Adipocyte (in vitro differentiated cells): ENCODE measurements around the gene ITGA1.
"Not testable (repeated sequence)": the region's sequence is repeated elsewhere in the genome, so short reads cannot be mapped to it uniquely, and the experiment has no call there.

Source experiments
- DNase-seq: peaks from one replicate; pipeline ENCODE4 v3.0.0-alpha.2; 2015; ENCODE audit warnings: low read depth
- H3K27me3 ChIP-seq: replicated peaks from 2 replicates; pipeline ENCODE4 v1.7.0; 2013; ENCODE audit warnings: mild to moderate bottlenecking, low read length, moderate library complexity; ENCODE audit not compliant: control insufficient read depth, insufficient read depth
- H3K36me3 ChIP-seq: 2 replicates; pipeline ENCODE4 v1.7.0; 2013; ENCODE audit warnings: low read length, mild to moderate bottlenecking, moderate library complexity; ENCODE audit not compliant: control insufficient read depth, insufficient read depth, severe bottlenecking
- H3K4me1 ChIP-seq: 2 replicates; pipeline ENCODE4 v1.7.0; 2013; ENCODE audit warnings: mild to moderate bottlenecking, low read length, moderate library complexity; ENCODE audit not compliant: control insufficient read depth, insufficient read depth
- H3K4me3 ChIP-seq: 2 replicates; pipeline ENCODE4 v1.7.0; 2013; ENCODE audit warnings: mild to moderate bottlenecking, low read length, moderate library complexity
- H3K9ac ChIP-seq: 2 replicates; pipeline ENCODE4 v1.7.0; 2013; ENCODE audit warnings: mild to moderate bottlenecking, low read length, moderate library complexity
- H3K9me3 ChIP-seq: 2 replicates; pipeline ENCODE4 v1.7.0; 2013; ENCODE audit warnings: mild to moderate bottlenecking, low read length, moderate library complexity; ENCODE audit not compliant: control insufficient read depth

Gene ITGA1

GRCh38 chr5:52964138-52964537 is 176.4 kb downstream of the ITGA1 start:
- no peak overlapping the region for H3K9ac ChIP-seq
- H3K4me1 ChIP-seq, result no peaks in the 10 kb centered on the region
- DNase-seq, result no peak

GRCh38 chr5:52976157-52976556 is 188.4 kb downstream of the ITGA1 start:
- H3K36me3 ChIP-seq, H3K4me1 ChIP-seq, H3K9me3 ChIP-seq, H3K27me3 ChIP-seq, H3K4me3 ChIP-seq, H3K9ac ChIP-seq, DNase-seq: not testable (repeated sequence)

More at GRCh38 chr5:52964138-52964537, 176.4 kb downstream of the ITGA1 start:
- Histone ChIP-seq H3K27me3 (no peaks in the 10 kb centered on the region), H3K9me3 (peaks cover 11% of the 10 kb centered on the region), H3K36me3 (no peaks in the 10 kb centered on the region), H3K4me3 (no peak overlapping the region)

GRCh38 chr5:52977264-52977897 is 189.7 kb downstream of the ITGA1 start:
- no peaks in the 10 kb centered on the region for H3K4me1 ChIP-seq
- no peak overlapping the region for H3K9ac ChIP-seq
- H3K9me3 ChIP-seq, result peaks cover 3% of the 10 kb centered on the region
- DNase-seq, result no peak
- no peak overlapping the region for H3K4me3 ChIP-seq
- H3K27me3 ChIP-seq, result no peaks in the 10 kb centered on the region
- no peaks in the 10 kb centered on the region for H3K36me3 ChIP-seq

- H3K4me1 ChIP-seq, result peaks cover 13% of the 10 kb centered on the region
- no peak overlapping the region for H3K4me3 ChIP-seq
- no peak for DNase-seq
- peaks cover 3% of the 10 kb centered on the region for H3K9me3 ChIP-seq
- no peaks in the 10 kb centered on the region for H3K36me3 ChIP-seq
- no peak overlapping the region for H3K9ac ChIP-seq
- no peaks in the 10 kb centered on the region for H3K27me3 ChIP-seq
Measured at GRCh38 chr5:52981507-52981906, 193.8 kb downstream of the ITGA1 start.

GRCh38 chr5:52983731-52984636 is 196.3 kb downstream of the ITGA1 start:
- H3K27me3 ChIP-seq, result no peaks in the 10 kb centered on the region
- H3K9ac ChIP-seq, result no peak overlapping the region

GRCh38 chr5:52985306-52985705 is 197.6 kb downstream of the ITGA1 start:
- DNase-seq, result no peak
- H3K4me3 ChIP-seq, result no peak overlapping the region
- H3K4me1 ChIP-seq, result peaks cover 26% of the 10 kb centered on the region

More at GRCh38 chr5:52983731-52984636, 196.3 kb downstream of the ITGA1 start:
- Histone ChIP-seq H3K4me3 (no peak overlapping the region), H3K4me1 (peaks cover 24% of the 10 kb centered on the region), H3K36me3 (no peaks in the 10 kb centered on the region), H3K9me3 (no peaks in the 10 kb centered on the region)
- DNase-seq, result no peak

GRCh38 chr5:52987711-52988331 is 200.1 kb downstream of the ITGA1 start:
- Histone ChIP-seq H3K9me3 (no peaks in the 10 kb centered on the region), H3K27me3 (no peaks in the 10 kb centered on the region), H3K36me3 (no peaks in the 10 kb centered on the region), H3K9ac (no peak overlapping the region), H3K4me3 (no peak overlapping the region), H3K4me1 (peaks cover 31% of the 10 kb centered on the region)
- no peak for DNase-seq

More at GRCh38 chr5:52985306-52985705, 197.6 kb downstream of the ITGA1 start:
- no peaks in the 10 kb centered on the region for H3K9me3 ChIP-seq
- no peaks in the 10 kb centered on the region for H3K27me3 ChIP-seq
- no peaks in the 10 kb centered on the region for H3K36me3 ChIP-seq
- no peak overlapping the region for H3K9ac ChIP-seq

- Histone ChIP-seq H3K4me1 (peaks cover 31% of the 10 kb centered on the region), H3K4me3 (peak overlapping the region; percentile 89), H3K9me3 (no peaks in the 10 kb centered on the region), H3K27me3 (no peaks in the 10 kb centered on the region), H3K9ac (peak overlapping the region; percentile 52), H3K36me3 (no peaks in the 10 kb centered on the region)
- no peak for DNase-seq
Measured at GRCh38 chr5:52988335-52989024, 200.8 kb downstream of the ITGA1 start.

- Histone ChIP-seq H3K27me3 (no peaks in the 10 kb centered on the region), H3K36me3 (no peaks in the 10 kb centered on the region), H3K9ac (peak within 1 kb of the TSS; percentile 74), H3K4me1 (peaks cover 25% of the 10 kb centered on the region), H3K9me3 (no peaks in the 10 kb centered on the region), H3K4me3 (peak within 1 kb of the TSS; percentile 89)
- DNase-seq, result peak; percentile 74
Measured at GRCh38 chr5:52989025-52989780, 201.5 kb downstream of the ITGA1 start, which contains the start of gene ITGA2. TSS of gene ITGA2 (plus strand) at chr5:52989352. CDS start at chr5:52989469, 117 bp downstream.

GRCh38 chr5:52989781-52990527 is 202.2 kb downstream of the ITGA1 start:
- peaks cover 19% of the 10 kb centered on the region for H3K4me1 ChIP-seq
- H3K9ac ChIP-seq, result peak overlapping the region; percentile 74
- H3K4me3 ChIP-seq, result peak overlapping the region; percentile 89
- H3K27me3 ChIP-seq, result no peaks in the 10 kb centered on the region
- peak; percentile 83 for DNase-seq
- H3K36me3 ChIP-seq, result no peaks in the 10 kb centered on the region
- H3K9me3 ChIP-seq, result no peaks in the 10 kb centered on the region
